Fibroblast of lung (primary cell): Measurements from ENCODE around the gene SREK1IP1. TPM values are rescaled to one million over a fixed set of nuclear protein-coding genes. Genes with fewer than 3 reads are reported as not detected.
A peak's percentile ranks its signal among the peaks of the same experiment; 100 is the strongest.

ENCODE experiments used
- DNase-seq, 2 donors: peaks; one replicate each; pipeline versions ENCODE4 v3.0.0 to v3.0.0-alpha.2; 2010; ENCODE audit warnings: low read depth in 2 of 2
- H2AFZ ChIP-seq: 2 replicates; pipeline ENCODE4 v1.5.1; 2012; ENCODE audit warnings: low read length, control low read depth, inconsistent platforms
- H3K27ac ChIP-seq: 2 replicates; pipeline ENCODE4 v1.5.1; 2011; ENCODE audit warnings: low read length, control low read depth; ENCODE audit not compliant: insufficient read depth
- H3K27me3 ChIP-seq: 2 replicates; pipeline ENCODE4 v1.5.1; 2011; ENCODE audit warnings: mild to moderate bottlenecking, low read length; ENCODE audit not compliant: control insufficient read depth, insufficient read depth
- H3K36me3 ChIP-seq: 2 replicates; pipeline ENCODE4 v1.5.1; 2011; ENCODE audit warnings: low read length; ENCODE audit not compliant: control insufficient read depth, insufficient read depth
- H3K4me1 ChIP-seq: 2 replicates; pipeline ENCODE4 v1.5.1; 2011; ENCODE audit warnings: low read length; ENCODE audit not compliant: control insufficient read depth, insufficient read depth; ENCODE audit errors: extremely low read depth
- H3K4me2 ChIP-seq: 2 replicates; pipeline ENCODE4 v1.5.1; 2011; ENCODE audit warnings: low read length, control low read depth; ENCODE audit not compliant: insufficient read depth; ENCODE audit errors: extremely low read depth
- H3K4me3 ChIP-seq, 4 experiments: fragments of 200-600 bp in 1 of 4; sonication (generic) in 1 of 4; replicated peaks in 1 of 4; 2 replicates each; pipeline ENCODE4 v1.5.1; 2011 to 2016; ENCODE audit warnings: low read length in 4 of 4, low read depth in 3 of 4, mild to moderate bottlenecking in 3 of 4, control low read depth in 2 of 4, inconsistent platforms in 1 of 4, mixed read lengths in 1 of 4; ENCODE audit not compliant: insufficient read depth in 1 of 4; ENCODE audit errors: control extremely low read depth in 1 of 4
- H3K79me2 ChIP-seq: 2 replicates; pipeline ENCODE4 v1.5.1; 2012; ENCODE audit warnings: mild to moderate bottlenecking, low read length, inconsistent platforms; ENCODE audit not compliant: control insufficient read depth, insufficient read depth
- H3K9ac ChIP-seq: 2 replicates; pipeline ENCODE4 v1.5.1; 2011; ENCODE audit warnings: mild to moderate bottlenecking, low read length, control low read depth; ENCODE audit not compliant: insufficient read depth
- H3K9me3 ChIP-seq: 2 replicates; pipeline ENCODE4 v1.5.1; 2012; ENCODE audit warnings: low read depth, low read length; ENCODE audit not compliant: control insufficient read depth, insufficient read depth
- H4K20me1 ChIP-seq: 2 replicates; pipeline ENCODE4 v1.5.1; 2011; ENCODE audit warnings: low read length; ENCODE audit not compliant: control insufficient read depth, insufficient read depth; ENCODE audit errors: extremely low read depth
- EZH2 ChIP-seq: IDR thresholded peaks from 2 replicates; pipeline ENCODE4 v1.5.1; 2012; ENCODE audit warnings: low read length, control low read depth, mild to moderate bottlenecking; ENCODE audit errors: missing control alignments
- polyA plus RNA-seq, 2 donors: library from polyadenylated mRNA; depleted of rRNA in 1 of 2; stranded (reverse) in 1 of 2; unstranded in 1 of 2; fragments of >200 nt; gene quantifications; 2 replicates each; pipeline ENCODE4 v1.2.1, GENCODE V29; 2011 to 2012; ENCODE audit warnings: missing spikeins in 1 of 2
- total RNA-seq: library from RNA; depleted of rRNA; stranded (reverse); fragments of >200 nt; gene quantifications from 2 replicates; pipeline ENCODE4 v1.2.1, GENCODE V29; 2014
- TF ChIP-seq, protein P1 (sequence below), 2 donors: IDR thresholded peaks in 1 of 2; conservative IDR thresholded peaks in 1 of 2; 1 replicate in 1 of 2; 2 replicates in 1 of 2; pipeline ENCODE4 v1.5.1; 2011 to 2012; ENCODE audit warnings: low read length in 2 of 2, control low read depth in 1 of 2, inconsistent platforms in 1 of 2, low read depth in 1 of 2, mild to moderate bottlenecking in 1 of 2

Gene SREK1IP1
- total and polyA plus RNA-seq, 2 donors (not counting 1 experiment from before 2014, with no cell fraction given), result 6.5 to 13.5 TPM

GRCh38 chr5:64693636-64694035 lies 74.9 kb downstream of the SREK1IP1 start:
- Histone ChIP-seq H3K4me3 (no peak overlapping the region), H3K9ac (no peak overlapping the region), H3K9me3 (no peaks in the 10 kb centered on the region), H3K79me2 (no peaks in the 10 kb centered on the region), H3K27ac (no peak overlapping the region), H3K4me2 (no peak overlapping the region), H2AFZ (no peak overlapping the region), H3K4me1 (no peaks in the 10 kb centered on the region), H3K27me3 (peaks cover 22% of the 10 kb centered on the region), H4K20me1 (no peaks in the 10 kb centered on the region), H3K36me3 (no peaks in the 10 kb centered on the region)
- TF ChIP-seq, protein P1, sequence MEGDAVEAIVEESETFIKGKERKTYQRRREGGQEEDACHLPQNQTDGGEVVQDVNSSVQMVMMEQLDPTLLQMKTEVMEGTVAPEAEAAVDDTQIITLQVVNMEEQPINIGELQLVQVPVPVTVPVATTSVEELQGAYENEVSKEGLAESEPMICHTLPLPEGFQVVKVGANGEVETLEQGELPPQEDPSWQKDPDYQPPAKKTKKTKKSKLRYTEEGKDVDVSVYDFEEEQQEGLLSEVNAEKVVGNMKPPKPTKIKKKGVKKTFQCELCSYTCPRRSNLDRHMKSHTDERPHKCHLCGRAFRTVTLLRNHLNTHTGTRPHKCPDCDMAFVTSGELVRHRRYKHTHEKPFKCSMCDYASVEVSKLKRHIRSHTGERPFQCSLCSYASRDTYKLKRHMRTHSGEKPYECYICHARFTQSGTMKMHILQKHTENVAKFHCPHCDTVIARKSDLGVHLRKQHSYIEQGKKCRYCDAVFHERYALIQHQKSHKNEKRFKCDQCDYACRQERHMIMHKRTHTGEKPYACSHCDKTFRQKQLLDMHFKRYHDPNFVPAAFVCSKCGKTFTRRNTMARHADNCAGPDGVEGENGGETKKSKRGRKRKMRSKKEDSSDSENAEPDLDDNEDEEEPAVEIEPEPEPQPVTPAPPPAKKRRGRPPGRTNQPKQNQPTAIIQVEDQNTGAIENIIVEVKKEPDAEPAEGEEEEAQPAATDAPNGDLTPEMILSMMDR (conservative IDR thresholded peaks at IDR 0.05 in 1 of 2, IDR thresholded peaks at IDR 0.05 in 1 of 2; ENCODE audit: low read depth in 1 of 2, low read length in 2 of 2), result no peak
- no peak for TF ChIP-seq EZH2
- no peak for DNase-seq

GRCh38 chr5:64691291-64691690 lies 77.2 kb downstream of the SREK1IP1 start:
- Histone ChIP-seq H3K9me3 (no peaks in the 10 kb centered on the region), H3K4me3 (no peak overlapping the region), H3K9ac (no peak overlapping the region), H3K36me3 (no peaks in the 10 kb centered on the region), H3K4me2 (no peak overlapping the region), H3K79me2 (no peaks in the 10 kb centered on the region), H3K4me1 (no peaks in the 10 kb centered on the region), H4K20me1 (no peaks in the 10 kb centered on the region), H3K27me3 (peaks cover 26% of the 10 kb centered on the region), H3K27ac (no peak overlapping the region), H2AFZ (no peak overlapping the region)
- TF ChIP-seq, protein P1 (conservative IDR thresholded peaks at IDR 0.05 in 1 of 2, IDR thresholded peaks at IDR 0.05 in 1 of 2; ENCODE audit: low read depth in 1 of 2, low read length in 2 of 2), result no peak
- TF ChIP-seq EZH2, result peak; percentile 68
- DNase-seq, result peak in 1 of 2 donors; percentile 2

- Histone ChIP-seq H3K4me3 (peak within 1 kb of the TSS; percentile 3 to 35 (median 16)), H3K9me3 (no peaks in the 10 kb centered on the region), H4K20me1 (no peaks in the 10 kb centered on the region), H3K36me3 (no peaks in the 10 kb centered on the region), H3K4me1 (no peaks in the 10 kb centered on the region), H3K9ac (no peak within 1 kb of the TSS), H2AFZ (no peak within 1 kb of the TSS), H3K27ac (no peak within 1 kb of the TSS), H3K79me2 (no peaks in the 10 kb centered on the region), H3K27me3 (peaks cover 27% of the 10 kb centered on the region), H3K4me2 (peak within 1 kb of the TSS; percentile 79)
- DNase-seq, result peak; percentile 27 to 40
- TF ChIP-seq EZH2, result no peak
- TF ChIP-seq, protein P1 (conservative IDR thresholded peaks at IDR 0.05 in 1 of 2, IDR thresholded peaks at IDR 0.05 in 1 of 2; ENCODE audit: low read depth in 1 of 2, low read length in 2 of 2), result no peak
Observed at GRCh38 chr5:64690417-64691151, 77.9 kb downstream of the SREK1IP1 start, which contains the start of gene SHISAL2B. SHISAL2B (plus strand) TSS chr5:64690503; CDS start chr5:64690624, 121 bp downstream.
